HepG2 (cell line): ENCODE data around the gene PAK1.

Experiments used
- CENPX ChIP-seq: sonication (generic); formaldehyde crosslinking; IDR thresholded peaks from 2 replicates; pipeline ENCODE4 v1.9.0; 2021; ENCODE audit warnings: mild to moderate bottlenecking, missing genetic modification reagents, moderate library complexity
- CTCF ChIP-seq: sonication (generic); formaldehyde crosslinking; IDR thresholded peaks from 2 replicates; pipeline ENCODE4 v1.5.0; 2020; ENCODE audit warnings: mild to moderate bottlenecking, missing genetic modification reagents, moderate library complexity
- EZH2 ChIP-seq: conservative IDR thresholded peaks from 2 replicates; pipeline ENCODE4 v1.6.1; 2012; ENCODE audit warnings: mild to moderate bottlenecking, low read depth, low read length, moderate library complexity
- GABPA ChIP-seq, 2 experiments: IDR thresholded peaks; 2 replicates each; pipeline ENCODE4 v1.6.1; 2011 to 2016; ENCODE audit warnings: low read depth in 2 of 2, low read length in 1 of 2, missing biosample characterization in 1 of 2, missing genetic modification characterization in 1 of 2
- LCORL ChIP-seq, 2 experiments: fragments of 450-650 bp in 1 of 2; sonication (generic) in 1 of 2; formaldehyde crosslinking in 1 of 2; IDR thresholded peaks; 2 replicates each; pipeline versions ENCODE4 v1.5.0 to v1.6.1; 2017 to 2020; ENCODE audit warnings: antibody characterized with exemption in 1 of 2, missing genetic modification reagents in 1 of 2
- MBD4 ChIP-seq: IDR thresholded peaks from 2 replicates; pipeline ENCODE4 v1.6.1; 2012; ENCODE audit warnings: low read length, inconsistent platforms, borderline replicate concordance
- MXI1 ChIP-seq: IDR thresholded peaks from 3 replicates; pipeline ENCODE4 v1.6.1; 2012; ENCODE audit warnings: low read depth, low read length, inconsistent platforms, borderline replicate concordance
- POLR2A ChIP-seq, 2 experiments: IDR thresholded peaks; 2 replicates each; pipeline ENCODE4 v1.6.1; 2011; ENCODE audit warnings: low read depth in 2 of 2, low read length in 2 of 2, mild to moderate bottlenecking in 1 of 2, moderate library complexity in 1 of 2; ENCODE audit not compliant: insufficient read depth in 1 of 2
- SAFB2 ChIP-seq: sonication (generic); formaldehyde crosslinking; IDR thresholded peaks from 2 replicates; pipeline ENCODE4 v1.5.1; 2020; ENCODE audit warnings: missing genetic modification reagents, low read depth, mild to moderate bottlenecking, borderline replicate concordance
- THRA ChIP-seq: sonication (generic); formaldehyde crosslinking; IDR thresholded peaks from 2 replicates; pipeline ENCODE4 v1.4.0; 2020; ENCODE audit warnings: missing genetic modification reagents, borderline replicate concordance
- ZFP41 ChIP-seq: sonication (generic); formaldehyde crosslinking; IDR thresholded peaks from 2 replicates; pipeline ENCODE4 v1.4.0; 2020; ENCODE audit warnings: mild to moderate bottlenecking, missing genetic modification reagents, borderline replicate concordance
- ZNF280D ChIP-seq: sonication (generic); formaldehyde crosslinking; IDR thresholded peaks from 2 replicates; pipeline ENCODE4 v1.5.1; 2020; ENCODE audit warnings: mild to moderate bottlenecking, missing genetic modification reagents
- ZNF34 ChIP-seq: sonication (generic); formaldehyde crosslinking; IDR thresholded peaks from 2 replicates; pipeline ENCODE4 v1.4.0; 2020; ENCODE audit warnings: mild to moderate bottlenecking, missing genetic modification reagents, borderline replicate concordance
- ZNF687 ChIP-seq: sonication (generic); formaldehyde crosslinking; IDR thresholded peaks from 2 replicates; pipeline ENCODE4 v1.5.1; 2020; ENCODE audit warnings: mild to moderate bottlenecking, missing genetic modification reagents, moderate library complexity

GRCh38 chr11:77374611-77375031, 99.3 kb downstream of the PAK1 start:
- no peak for TF ChIP-seq ZNF34 (CRISPR knock-in tag)
- TF ChIP-seq CTCF (CRISPR knock-in tag): no peak
- no peak for TF ChIP-seq EZH2
- TF ChIP-seq THRA: no peak
- TF ChIP-seq ZFP41 (CRISPR knock-in tag): no peak
- no peak for TF ChIP-seq POLR2A (IDR thresholded peaks at IDR 0.05; ENCODE audit: insufficient read depth in 1 of 2, low read depth in 2 of 2, low read length in 2 of 2)
- no peak for TF ChIP-seq LCORL (IDR thresholded peaks at IDR 0.05)
- TF ChIP-seq LCORL (CRISPR knock-in tag; IDR thresholded peaks at IDR 0.05): no peak
- TF ChIP-seq ZNF280D (CRISPR knock-in tag): no peak
- no peak for TF ChIP-seq CENPX
- TF ChIP-seq SAFB2 (CRISPR knock-in tag): no peak
- no peak for TF ChIP-seq MBD4
- TF ChIP-seq MXI1: no peak
- TF ChIP-seq ZNF687: no peak
- no peak for TF ChIP-seq GABPA (IDR thresholded peaks at IDR 0.05; ENCODE audit: low read depth, low read length)
- no peak for TF ChIP-seq GABPA (CRISPR knock-in tag; IDR thresholded peaks at IDR 0.05; ENCODE audit: low read depth)
